ENCODE data around the gene C16orf78. TPM values are rescaled to one million over a fixed set of nuclear protein-coding genes. Genes with fewer than 3 reads are reported as not detected.
A peak's percentile ranks its signal among the peaks of the same experiment; 100 is the strongest.

The C16orf78 gene
- total RNA-seq, 1 experiment from 2014 or later = not detected

DNA sequence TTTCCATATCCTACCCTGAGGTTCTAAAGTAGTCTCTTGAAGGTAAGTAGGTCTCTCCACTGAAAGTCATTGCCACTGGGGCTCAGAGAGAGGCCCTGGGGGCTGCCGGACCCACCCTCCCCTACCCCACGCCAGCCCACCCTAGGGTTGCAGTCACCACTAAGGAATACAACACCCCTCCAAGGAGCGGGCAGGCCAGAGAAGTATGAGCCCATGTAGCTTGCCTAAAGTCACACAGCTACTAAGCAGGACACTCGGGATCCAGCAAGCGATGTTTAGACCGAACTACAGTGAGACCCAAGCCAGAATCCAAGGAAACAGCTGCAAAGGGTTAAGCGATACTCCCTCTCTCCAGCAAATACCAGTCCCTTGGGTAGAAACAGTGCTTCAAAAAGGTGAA is 27.0 kb downstream of the C16orf78 start:
- no peak overlapping the region for H3K4me3 Mint-ChIP-seq (ENCODE audit: low read depth, unreplicated experiment)
- BruUV-seq (replicated peaks) = no TSS peak
- DNase-seq = no peak
- CTCF ChIA-PET = no interaction called here
- H3K9me3 Mint-ChIP-seq (ENCODE audit: low read depth, unreplicated experiment) = peaks cover 3% of the 10 kb centered on the region
- no peaks in the 10 kb centered on the region for H3K4me1 Mint-ChIP-seq (ENCODE audit: low read depth, unreplicated experiment)
- intact Hi-C loops (cut with micrococcal nuclease; ENCODE audit: unreplicated experiment) = no loop called here
- peaks cover 51% of the 10 kb centered on the region for H3K27me3 Mint-ChIP-seq (ENCODE audit: unreplicated experiment)
- no peaks in the 10 kb centered on the region for H3K36me3 Mint-ChIP-seq (ENCODE audit: insufficient read depth, unreplicated experiment)
- no peak for TF ChIP-seq CTCF (IDR thresholded peaks at IDR 0.05; ENCODE audit: unreplicated experiment)
- no peak overlapping the region for H3K27ac Mint-ChIP-seq (ENCODE audit: unreplicated experiment)

DNA sequence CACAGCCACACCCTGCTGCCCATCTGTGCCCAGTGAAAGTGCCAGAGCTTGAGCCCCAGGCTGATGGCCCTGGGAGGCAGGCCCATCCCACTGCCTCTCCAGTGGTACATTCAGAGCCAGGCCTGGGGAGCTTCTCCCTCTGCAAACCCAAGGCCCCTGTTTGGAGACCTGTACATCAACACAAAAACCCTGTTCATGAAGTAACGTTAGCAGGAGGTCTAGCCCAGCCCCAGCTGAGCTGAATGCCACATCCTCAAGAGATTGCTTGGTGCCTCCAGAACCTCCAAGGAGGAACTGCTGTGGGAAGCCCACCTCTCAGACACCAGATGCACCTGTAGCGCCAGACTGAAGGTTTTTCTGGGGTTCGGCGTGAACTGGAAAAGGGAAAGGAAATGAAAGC is 31.5 kb downstream of the C16orf78 start:
- Mint-ChIP-seq H3K9me3 (ENCODE audit: low read depth, unreplicated experiment) (peaks cover 3% of the 10 kb centered on the region), H3K36me3 (ENCODE audit: insufficient read depth, unreplicated experiment) (no peaks in the 10 kb centered on the region), H3K27me3 (ENCODE audit: unreplicated experiment) (peaks cover 31% of the 10 kb centered on the region), H3K27ac (ENCODE audit: unreplicated experiment) (no peak overlapping the region), H3K4me3 (ENCODE audit: low read depth, unreplicated experiment) (no peak overlapping the region), H3K4me1 (ENCODE audit: low read depth, unreplicated experiment) (no peaks in the 10 kb centered on the region)
- DNase-seq = no peak
- CTCF ChIA-PET = no interaction called here
- intact Hi-C loops (cut with micrococcal nuclease; ENCODE audit: unreplicated experiment) = no loop called here
- no TSS peak for BruUV-seq (replicated peaks)
- TF ChIP-seq CTCF (IDR thresholded peaks at IDR 0.05; ENCODE audit: unreplicated experiment) = no peak

DNA sequence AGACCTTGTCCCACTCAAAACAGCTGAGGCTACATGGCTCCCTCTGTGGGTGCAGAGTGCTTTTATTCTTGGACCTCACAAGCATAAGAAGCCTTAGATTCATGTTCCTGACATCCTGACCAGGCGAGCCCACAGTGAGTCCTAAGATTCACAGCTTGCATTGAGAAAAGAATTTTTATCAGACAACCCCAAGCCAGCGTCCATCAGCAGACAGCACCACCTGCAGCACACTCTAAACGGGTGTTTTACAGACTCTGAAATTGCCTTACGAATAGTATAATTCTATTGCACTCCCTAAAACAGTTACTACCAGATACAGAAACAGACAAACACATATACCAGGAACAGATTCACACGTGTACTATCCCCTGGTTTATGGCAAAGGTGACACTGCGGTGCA is 31.9 kb downstream of the C16orf78 start:
- H3K36me3 Mint-ChIP-seq (ENCODE audit: insufficient read depth, unreplicated experiment) = no peaks in the 10 kb centered on the region
- no peaks in the 10 kb centered on the region for H3K4me1 Mint-ChIP-seq (ENCODE audit: low read depth, unreplicated experiment)
- H3K4me3 Mint-ChIP-seq (ENCODE audit: low read depth, unreplicated experiment) = no peak overlapping the region
- DNase-seq = no peak
- H3K27ac Mint-ChIP-seq (ENCODE audit: unreplicated experiment) = no peak overlapping the region
- BruUV-seq (replicated peaks) = no TSS peak
- intact Hi-C loops (cut with micrococcal nuclease; ENCODE audit: unreplicated experiment) = no loop called here
- no peak for TF ChIP-seq CTCF (IDR thresholded peaks at IDR 0.05; ENCODE audit: unreplicated experiment)
- H3K9me3 Mint-ChIP-seq (ENCODE audit: low read depth, unreplicated experiment) = peaks cover 3% of the 10 kb centered on the region
- CTCF ChIA-PET = no interaction called here
- peaks cover 35% of the 10 kb centered on the region for H3K27me3 Mint-ChIP-seq (ENCODE audit: unreplicated experiment)

GRCh38 chr16:49407873-49408550 is 34.4 kb downstream of the C16orf78 start:
- no peak overlapping the region for H3K4me3 Mint-ChIP-seq (ENCODE audit: low read depth, unreplicated experiment)

More at GRCh38 chr16:49407873-49408550, 34.4 kb downstream of the C16orf78 start:
- CTCF ChIA-PET = interaction anchor here (1.0 to 1.6 kb wide), 4 partner anchors 149 to 514 kb away, joined by 3 to 7 read pairs (median 4); no protein-coding TSS in a partner anchor
- no peak overlapping the region for H3K27ac Mint-ChIP-seq (ENCODE audit: unreplicated experiment)
- H3K4me1 Mint-ChIP-seq (ENCODE audit: low read depth, unreplicated experiment) = no peaks in the 10 kb centered on the region
- BruUV-seq (replicated peaks) = no TSS peak
- peaks cover under 1% of the 10 kb centered on the region for H3K9me3 Mint-ChIP-seq (ENCODE audit: low read depth, unreplicated experiment)
- DNase-seq = peak; percentile 88
- peaks cover 39% of the 10 kb centered on the region for H3K27me3 Mint-ChIP-seq (ENCODE audit: unreplicated experiment)
- H3K36me3 Mint-ChIP-seq (ENCODE audit: insufficient read depth, unreplicated experiment) = no peaks in the 10 kb centered on the region
- intact Hi-C loops (cut with micrococcal nuclease; ENCODE audit: unreplicated experiment) = loop anchor here (1.0 kb wide), 2 partner anchors 185 to 514 kb away; no protein-coding TSS in a partner anchor
- TF ChIP-seq CTCF (IDR thresholded peaks at IDR 0.05; ENCODE audit: unreplicated experiment) = peak; percentile 85
